ENCODE measurements around the gene RRAGD.

The RRAGD gene

GRCh38 chr6:89375427-89376267 lies 36.4 kb downstream of the RRAGD start:
- DNase-seq (ENCODE audit: low spot score): no peak

GRCh38 chr6:89372506-89372901 lies 39.6 kb downstream of the RRAGD start:
- DNase-seq (ENCODE audit: low spot score): no peak

- DNase-seq (ENCODE audit: low spot score): no peak
Observed at GRCh38 chr6:89371849-89372505, 40.1 kb downstream of the RRAGD start.

GRCh38 chr6:89368999-89369398 lies 43.1 kb downstream of the RRAGD start:
- no peak for DNase-seq (ENCODE audit: low spot score)

GRCh38 chr6:89368107-89368506 lies 44.0 kb downstream of the RRAGD start:
- peak; percentile 75 for DNase-seq (ENCODE audit: low spot score)

- no peak for DNase-seq (ENCODE audit: low spot score)
Observed at GRCh38 chr6:89364586-89364985, 47.5 kb downstream of the RRAGD start.

- no peak for DNase-seq (ENCODE audit: low spot score)
Observed at GRCh38 chr6:89361171-89361570, 50.9 kb downstream of the RRAGD start.

GRCh38 chr6:89360415-89360999 lies 51.6 kb downstream of the RRAGD start:
- DNase-seq (ENCODE audit: low spot score): no peak

- DNase-seq (ENCODE audit: low spot score): no peak
Observed at GRCh38 chr6:89359561-89359960, 52.5 kb downstream of the RRAGD start.

- no peak for DNase-seq (ENCODE audit: low spot score)
Observed at GRCh38 chr6:89357390-89357789, 54.7 kb downstream of the RRAGD start.

- DNase-seq (ENCODE audit: low spot score): no peak
Observed at GRCh38 chr6:89356642-89357170, 55.4 kb downstream of the RRAGD start.

GRCh38 chr6:89355511-89356194 lies 56.4 kb downstream of the RRAGD start:
- DNase-seq (ENCODE audit: low spot score): no peak

GRCh38 chr6:89353702-89354392 lies 58.2 kb downstream of the RRAGD start:
- DNase-seq (ENCODE audit: low spot score): no peak

GRCh38 chr6:89353118-89353556 lies 58.9 kb downstream of the RRAGD start:
- no peak for DNase-seq (ENCODE audit: low spot score)

GRCh38 chr6:89352278-89353117 lies 59.6 kb downstream of the RRAGD start, which contains the start of gene UBE2J1:
UBE2J1 (minus strand) TSS chr6:89352722; CDS start chr6:89352569, 153 bp downstream.
- DNase-seq (ENCODE audit: low spot score): peak; percentile 80

- DNase-seq (ENCODE audit: low spot score): no peak
Observed at GRCh38 chr6:89351671-89352277, 60.3 kb downstream of the RRAGD start.

GRCh38 chr6:89350281-89350966 lies 61.6 kb downstream of the RRAGD start:
- peak; percentile 65 for DNase-seq (ENCODE audit: low spot score)

GRCh38 chr6:89348372-89348771 lies 63.7 kb downstream of the RRAGD start:
- DNase-seq (ENCODE audit: low spot score): no peak

GRCh38 chr6:89347825-89348224 lies 64.2 kb downstream of the RRAGD start:
- DNase-seq (ENCODE audit: low spot score): no peak
